Measurements from ENCODE around the gene CANX.

DNA sequence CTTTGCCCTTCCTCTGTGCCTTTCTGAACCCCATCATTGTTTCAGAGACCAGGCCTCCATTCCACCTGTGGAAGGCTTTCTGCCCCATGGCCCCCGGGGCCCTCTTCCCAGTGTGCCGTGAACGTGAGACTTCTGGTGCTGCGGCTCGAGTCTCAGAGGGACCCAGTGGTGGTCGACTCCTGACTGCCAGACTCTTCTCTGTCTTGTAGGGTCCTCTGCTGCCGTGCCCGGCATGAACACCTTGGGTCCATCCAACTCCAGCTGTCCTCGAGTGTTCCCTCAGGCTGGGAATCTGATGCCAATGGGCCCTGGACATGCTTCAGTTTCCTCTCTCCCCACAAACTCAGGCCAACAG, 74.9 kb downstream of the CANX start:
- TF ChIP-seq NFE2L1 (tag; IDR thresholded peaks at IDR 0.05; ENCODE audit: borderline replicate concordance, low read depth) (no peak), FOS (IDR thresholded peaks at IDR 0.05; ENCODE audit: extremely low read depth, insufficient read length) (no peak), SP1 (CRISPR knock-in tag; IDR thresholded peaks at IDR 0.05) (no peak), ETV6 (IDR thresholded peaks at IDR 0.05; ENCODE audit: borderline replicate concordance in 1 of 2, low read depth in 2 of 2, low read length in 1 of 2) (no peak), ETV6 (CRISPR knock-in tag; IDR thresholded peaks at IDR 0.05; ENCODE audit: borderline replicate concordance) (no peak), CEBPB (tag; IDR thresholded peaks at IDR 0.05) (no peak), EP300 (IDR thresholded peaks at IDR 0.05; ENCODE audit: low read length) (no peak), SIN3A (IDR thresholded peaks at IDR 0.05; ENCODE audit: borderline replicate concordance in 2 of 2, control insufficient read depth in 1 of 2, low read depth in 2 of 2, low read length in 2 of 2) (no peak)
- TF ChIP-seq, protein P1, sequence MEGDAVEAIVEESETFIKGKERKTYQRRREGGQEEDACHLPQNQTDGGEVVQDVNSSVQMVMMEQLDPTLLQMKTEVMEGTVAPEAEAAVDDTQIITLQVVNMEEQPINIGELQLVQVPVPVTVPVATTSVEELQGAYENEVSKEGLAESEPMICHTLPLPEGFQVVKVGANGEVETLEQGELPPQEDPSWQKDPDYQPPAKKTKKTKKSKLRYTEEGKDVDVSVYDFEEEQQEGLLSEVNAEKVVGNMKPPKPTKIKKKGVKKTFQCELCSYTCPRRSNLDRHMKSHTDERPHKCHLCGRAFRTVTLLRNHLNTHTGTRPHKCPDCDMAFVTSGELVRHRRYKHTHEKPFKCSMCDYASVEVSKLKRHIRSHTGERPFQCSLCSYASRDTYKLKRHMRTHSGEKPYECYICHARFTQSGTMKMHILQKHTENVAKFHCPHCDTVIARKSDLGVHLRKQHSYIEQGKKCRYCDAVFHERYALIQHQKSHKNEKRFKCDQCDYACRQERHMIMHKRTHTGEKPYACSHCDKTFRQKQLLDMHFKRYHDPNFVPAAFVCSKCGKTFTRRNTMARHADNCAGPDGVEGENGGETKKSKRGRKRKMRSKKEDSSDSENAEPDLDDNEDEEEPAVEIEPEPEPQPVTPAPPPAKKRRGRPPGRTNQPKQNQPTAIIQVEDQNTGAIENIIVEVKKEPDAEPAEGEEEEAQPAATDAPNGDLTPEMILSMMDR (IDR thresholded peaks at IDR 0.05 in 2 of 3, conservative IDR thresholded peaks at IDR 0.05 in 1 of 3; ENCODE audit: insufficient read depth in 2 of 3, low read depth in 1 of 3, low read length in 3 of 3), result no peak
- TF ChIP-seq, protein P2, sequence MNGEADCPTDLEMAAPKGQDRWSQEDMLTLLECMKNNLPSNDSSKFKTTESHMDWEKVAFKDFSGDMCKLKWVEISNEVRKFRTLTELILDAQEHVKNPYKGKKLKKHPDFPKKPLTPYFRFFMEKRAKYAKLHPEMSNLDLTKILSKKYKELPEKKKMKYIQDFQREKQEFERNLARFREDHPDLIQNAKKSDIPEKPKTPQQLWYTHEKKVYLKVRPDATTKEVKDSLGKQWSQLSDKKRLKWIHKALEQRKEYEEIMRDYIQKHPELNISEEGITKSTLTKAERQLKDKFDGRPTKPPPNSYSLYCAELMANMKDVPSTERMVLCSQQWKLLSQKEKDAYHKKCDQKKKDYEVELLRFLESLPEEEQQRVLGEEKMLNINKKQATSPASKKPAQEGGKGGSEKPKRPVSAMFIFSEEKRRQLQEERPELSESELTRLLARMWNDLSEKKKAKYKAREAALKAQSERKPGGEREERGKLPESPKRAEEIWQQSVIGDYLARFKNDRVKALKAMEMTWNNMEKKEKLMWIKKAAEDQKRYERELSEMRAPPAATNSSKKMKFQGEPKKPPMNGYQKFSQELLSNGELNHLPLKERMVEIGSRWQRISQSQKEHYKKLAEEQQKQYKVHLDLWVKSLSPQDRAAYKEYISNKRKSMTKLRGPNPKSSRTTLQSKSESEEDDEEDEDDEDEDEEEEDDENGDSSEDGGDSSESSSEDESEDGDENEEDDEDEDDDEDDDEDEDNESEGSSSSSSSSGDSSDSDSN (IDR thresholded peaks at IDR 0.05; ENCODE audit: borderline replicate concordance in 1 of 2, low read depth in 2 of 2, low read length in 2 of 2), result no peak
- TF ChIP-seq, protein P3, sequence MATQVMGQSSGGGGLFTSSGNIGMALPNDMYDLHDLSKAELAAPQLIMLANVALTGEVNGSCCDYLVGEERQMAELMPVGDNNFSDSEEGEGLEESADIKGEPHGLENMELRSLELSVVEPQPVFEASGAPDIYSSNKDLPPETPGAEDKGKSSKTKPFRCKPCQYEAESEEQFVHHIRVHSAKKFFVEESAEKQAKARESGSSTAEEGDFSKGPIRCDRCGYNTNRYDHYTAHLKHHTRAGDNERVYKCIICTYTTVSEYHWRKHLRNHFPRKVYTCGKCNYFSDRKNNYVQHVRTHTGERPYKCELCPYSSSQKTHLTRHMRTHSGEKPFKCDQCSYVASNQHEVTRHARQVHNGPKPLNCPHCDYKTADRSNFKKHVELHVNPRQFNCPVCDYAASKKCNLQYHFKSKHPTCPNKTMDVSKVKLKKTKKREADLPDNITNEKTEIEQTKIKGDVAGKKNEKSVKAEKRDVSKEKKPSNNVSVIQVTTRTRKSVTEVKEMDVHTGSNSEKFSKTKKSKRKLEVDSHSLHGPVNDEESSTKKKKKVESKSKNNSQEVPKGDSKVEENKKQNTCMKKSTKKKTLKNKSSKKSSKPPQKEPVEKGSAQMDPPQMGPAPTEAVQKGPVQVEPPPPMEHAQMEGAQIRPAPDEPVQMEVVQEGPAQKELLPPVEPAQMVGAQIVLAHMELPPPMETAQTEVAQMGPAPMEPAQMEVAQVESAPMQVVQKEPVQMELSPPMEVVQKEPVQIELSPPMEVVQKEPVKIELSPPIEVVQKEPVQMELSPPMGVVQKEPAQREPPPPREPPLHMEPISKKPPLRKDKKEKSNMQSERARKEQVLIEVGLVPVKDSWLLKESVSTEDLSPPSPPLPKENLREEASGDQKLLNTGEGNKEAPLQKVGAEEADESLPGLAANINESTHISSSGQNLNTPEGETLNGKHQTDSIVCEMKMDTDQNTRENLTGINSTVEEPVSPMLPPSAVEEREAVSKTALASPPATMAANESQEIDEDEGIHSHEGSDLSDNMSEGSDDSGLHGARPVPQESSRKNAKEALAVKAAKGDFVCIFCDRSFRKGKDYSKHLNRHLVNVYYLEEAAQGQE (IDR thresholded peaks at IDR 0.05; ENCODE audit: borderline replicate concordance), result no peak
- TF ChIP-seq, protein P3 (CRISPR knock-in tag; IDR thresholded peaks at IDR 0.05; ENCODE audit: low read depth), result no peak
- TF ChIP-seq, protein P4, sequence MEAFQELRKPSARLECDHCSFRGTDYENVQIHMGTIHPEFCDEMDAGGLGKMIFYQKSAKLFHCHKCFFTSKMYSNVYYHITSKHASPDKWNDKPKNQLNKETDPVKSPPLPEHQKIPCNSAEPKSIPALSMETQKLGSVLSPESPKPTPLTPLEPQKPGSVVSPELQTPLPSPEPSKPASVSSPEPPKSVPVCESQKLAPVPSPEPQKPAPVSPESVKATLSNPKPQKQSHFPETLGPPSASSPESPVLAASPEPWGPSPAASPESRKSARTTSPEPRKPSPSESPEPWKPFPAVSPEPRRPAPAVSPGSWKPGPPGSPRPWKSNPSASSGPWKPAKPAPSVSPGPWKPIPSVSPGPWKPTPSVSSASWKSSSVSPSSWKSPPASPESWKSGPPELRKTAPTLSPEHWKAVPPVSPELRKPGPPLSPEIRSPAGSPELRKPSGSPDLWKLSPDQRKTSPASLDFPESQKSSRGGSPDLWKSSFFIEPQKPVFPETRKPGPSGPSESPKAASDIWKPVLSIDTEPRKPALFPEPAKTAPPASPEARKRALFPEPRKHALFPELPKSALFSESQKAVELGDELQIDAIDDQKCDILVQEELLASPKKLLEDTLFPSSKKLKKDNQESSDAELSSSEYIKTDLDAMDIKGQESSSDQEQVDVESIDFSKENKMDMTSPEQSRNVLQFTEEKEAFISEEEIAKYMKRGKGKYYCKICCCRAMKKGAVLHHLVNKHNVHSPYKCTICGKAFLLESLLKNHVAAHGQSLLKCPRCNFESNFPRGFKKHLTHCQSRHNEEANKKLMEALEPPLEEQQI (IDR thresholded peaks at IDR 0.05), result no peak
